ENCODE results near the gene SF1.

Gene SF1

GRCh38 chr11:64776875-64777274 is 1.5 kb downstream of the SF1 start:
- Mint-ChIP-seq H3K4me1 (peaks cover 61% of the 10 kb centered on the region), H3K36me3 (ENCODE audit: low read depth) (peaks cover 57% of the 10 kb centered on the region), H3K4me3 (peak overlapping the region; percentile 94), H3K27ac (peak overlapping the region; percentile 97), H3K9me3 (no peaks in the 10 kb centered on the region), H3K27me3 (ENCODE audit: low read depth, poor library complexity) (no peaks in the 10 kb centered on the region)
- DNase-seq, result no peak
- TF ChIP-seq, protein P1, sequence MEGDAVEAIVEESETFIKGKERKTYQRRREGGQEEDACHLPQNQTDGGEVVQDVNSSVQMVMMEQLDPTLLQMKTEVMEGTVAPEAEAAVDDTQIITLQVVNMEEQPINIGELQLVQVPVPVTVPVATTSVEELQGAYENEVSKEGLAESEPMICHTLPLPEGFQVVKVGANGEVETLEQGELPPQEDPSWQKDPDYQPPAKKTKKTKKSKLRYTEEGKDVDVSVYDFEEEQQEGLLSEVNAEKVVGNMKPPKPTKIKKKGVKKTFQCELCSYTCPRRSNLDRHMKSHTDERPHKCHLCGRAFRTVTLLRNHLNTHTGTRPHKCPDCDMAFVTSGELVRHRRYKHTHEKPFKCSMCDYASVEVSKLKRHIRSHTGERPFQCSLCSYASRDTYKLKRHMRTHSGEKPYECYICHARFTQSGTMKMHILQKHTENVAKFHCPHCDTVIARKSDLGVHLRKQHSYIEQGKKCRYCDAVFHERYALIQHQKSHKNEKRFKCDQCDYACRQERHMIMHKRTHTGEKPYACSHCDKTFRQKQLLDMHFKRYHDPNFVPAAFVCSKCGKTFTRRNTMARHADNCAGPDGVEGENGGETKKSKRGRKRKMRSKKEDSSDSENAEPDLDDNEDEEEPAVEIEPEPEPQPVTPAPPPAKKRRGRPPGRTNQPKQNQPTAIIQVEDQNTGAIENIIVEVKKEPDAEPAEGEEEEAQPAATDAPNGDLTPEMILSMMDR (IDR thresholded peaks at IDR 0.05), result no peak

DNA sequence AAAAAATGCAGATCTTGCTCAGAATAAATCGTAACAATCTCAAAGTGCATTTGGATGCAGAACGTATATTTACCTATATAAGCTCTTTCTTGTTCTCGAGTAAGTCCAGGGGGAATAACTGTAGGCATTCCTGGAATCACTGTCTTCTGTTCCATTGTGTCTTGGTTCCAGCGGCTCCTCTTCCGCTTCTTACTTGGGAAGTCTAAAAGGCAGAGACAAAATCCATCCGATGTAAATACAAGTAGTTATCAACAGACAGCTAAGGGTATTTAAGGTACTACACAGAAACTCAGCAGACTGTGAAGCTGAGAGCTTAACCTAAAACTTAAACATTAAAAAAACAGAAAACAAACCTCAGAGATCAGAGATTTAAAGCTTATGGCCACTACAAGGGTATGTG is 1.9 kb downstream of the SF1 start:
- Mint-ChIP-seq H3K36me3 (ENCODE audit: low read depth) (peaks cover 62% of the 10 kb centered on the region), H3K27me3 (ENCODE audit: low read depth, poor library complexity) (no peaks in the 10 kb centered on the region), H3K27ac (peak overlapping the region; percentile 97), H3K9me3 (no peaks in the 10 kb centered on the region), H3K4me3 (peak overlapping the region; percentile 94), H3K4me1 (peaks cover 62% of the 10 kb centered on the region)
- no peak for DNase-seq
- TF ChIP-seq, protein P1 (IDR thresholded peaks at IDR 0.05), result no peak

- Mint-ChIP-seq H3K36me3 (ENCODE audit: low read depth) (peaks cover 83% of the 10 kb centered on the region), H3K9me3 (no peaks in the 10 kb centered on the region), H3K27me3 (ENCODE audit: low read depth, poor library complexity) (no peaks in the 10 kb centered on the region), H3K4me3 (no peak overlapping the region), H3K4me1 (peaks cover 64% of the 10 kb centered on the region), H3K27ac (no peak overlapping the region)
- DNase-seq, result no peak
- TF ChIP-seq, protein P1 (IDR thresholded peaks at IDR 0.05), result no peak
These were observed 4.2 kb downstream of the SF1 start for GRCh38 chr11:64774144-64774543.

DNA sequence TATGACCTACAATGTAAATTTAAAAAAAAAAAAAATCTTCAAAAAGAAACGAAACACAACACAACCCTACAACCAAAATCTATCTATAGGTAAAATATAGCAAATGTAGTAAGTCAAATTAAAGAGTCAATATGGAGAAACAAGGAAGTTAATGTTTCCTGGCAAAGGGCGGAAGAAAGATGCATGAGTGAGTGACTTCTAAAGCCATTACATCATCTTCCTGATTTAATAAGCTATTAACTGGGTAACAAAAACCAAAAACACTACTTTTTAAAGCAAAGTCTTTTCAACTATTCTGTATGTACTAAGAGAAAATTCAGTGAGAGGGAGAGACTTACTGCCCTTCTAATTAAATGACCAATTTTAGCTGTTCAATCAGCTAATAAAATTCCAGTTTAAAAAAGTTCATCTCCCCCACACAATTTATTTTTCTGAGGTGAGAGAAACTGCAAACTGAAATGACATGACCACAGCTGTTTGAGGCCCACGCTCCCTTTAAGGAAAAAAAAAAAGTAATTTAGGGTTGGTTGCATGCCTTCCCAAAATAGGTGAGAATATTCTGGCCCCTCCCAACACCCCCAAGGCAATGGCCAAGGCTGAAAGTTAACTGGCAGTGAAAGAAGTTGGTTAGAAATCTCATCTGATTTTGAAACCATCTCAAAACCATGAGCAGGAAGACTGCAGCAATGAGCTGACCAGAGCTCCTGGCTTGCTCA is 5.9 kb downstream of the SF1 start:
- Mint-ChIP-seq H3K27ac (peak overlapping the region; percentile 60), H3K36me3 (ENCODE audit: low read depth) (peaks cover 99% of the 10 kb centered on the region), H3K9me3 (no peaks in the 10 kb centered on the region), H3K27me3 (ENCODE audit: low read depth, poor library complexity) (no peaks in the 10 kb centered on the region), H3K4me3 (no peak overlapping the region), H3K4me1 (peaks cover 75% of the 10 kb centered on the region)
- TF ChIP-seq, protein P1 (IDR thresholded peaks at IDR 0.05), result no peak
- no peak for DNase-seq

GRCh38 chr11:64771861-64772260 is 6.5 kb downstream of the SF1 start:
- Mint-ChIP-seq H3K4me1 (peaks cover 74% of the 10 kb centered on the region), H3K27ac (no peak overlapping the region), H3K9me3 (no peaks in the 10 kb centered on the region), H3K4me3 (no peak overlapping the region), H3K27me3 (ENCODE audit: low read depth, poor library complexity) (no peaks in the 10 kb centered on the region), H3K36me3 (ENCODE audit: low read depth) (peaks cover 97% of the 10 kb centered on the region)
- no peak for DNase-seq
- TF ChIP-seq, protein P1 (IDR thresholded peaks at IDR 0.05), result no peak

DNA sequence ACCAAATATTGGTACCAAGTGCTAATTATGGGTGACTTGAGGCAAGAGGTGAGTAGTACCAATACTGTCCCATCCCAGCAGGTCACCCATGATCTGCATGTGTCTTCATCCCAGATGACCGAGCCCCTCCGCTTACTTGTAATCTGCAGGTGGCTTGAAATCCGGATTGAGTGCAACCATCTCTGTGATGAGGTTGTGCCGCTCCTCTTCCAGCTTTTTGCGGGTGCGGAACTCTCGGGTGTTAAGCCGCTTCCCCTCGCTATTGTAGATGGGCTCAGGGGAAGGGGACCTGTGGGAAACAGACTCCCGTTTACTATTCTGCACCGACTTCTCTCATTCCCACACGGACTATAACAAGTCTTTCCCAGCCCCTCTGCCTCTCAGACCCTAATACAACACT is 8.2 kb downstream of the SF1 start:
- no peak overlapping the region for H3K27ac Mint-ChIP-seq
- H3K4me3 Mint-ChIP-seq, result no peak overlapping the region
- no peaks in the 10 kb centered on the region for H3K9me3 Mint-ChIP-seq
- no peaks in the 10 kb centered on the region for H3K27me3 Mint-ChIP-seq (ENCODE audit: low read depth, poor library complexity)
- peaks cover 72% of the 10 kb centered on the region for H3K4me1 Mint-ChIP-seq
- TF ChIP-seq, protein P1 (IDR thresholded peaks at IDR 0.05), result no peak
- peaks cover 91% of the 10 kb centered on the region for H3K36me3 Mint-ChIP-seq (ENCODE audit: low read depth)
- DNase-seq, result no peak
